Right lobe of liver (tissue), 6 donors: Measurements from ENCODE around the gene PACRG. TPM values are rescaled to one million over a fixed set of nuclear protein-coding genes. Genes with fewer than 3 reads are reported as not detected.

Experiments
- ATAC-seq, 4 donors: fragments of 200-7000 bp; cut with Tn5 transposase; one replicate each; pipeline ENCODE4 v1.9.1; 2020; ENCODE audit warnings: mild to moderate bottlenecking in 4 of 4, moderate library complexity in 4 of 4
- DNase-seq, 3 donors: peaks; one replicate each; pipeline ENCODE4 v3.0.0-alpha.2; 2020
- H3K27ac ChIP-seq, 3 donors: fragments of 200-600 bp; one replicate each; pipeline ENCODE4 v1.8.0; 2022
- H3K27me3 ChIP-seq, 2 donors: fragments of 200-600 bp; one replicate each; pipeline ENCODE4 v1.8.0; 2022
- H3K36me3 ChIP-seq, 4 donors: fragments of 200-600 bp; sonication (generic) in 1 of 4; one replicate each; pipeline versions ENCODE4 v1.5.1 to v1.8.0; 2017 to 2022; ENCODE audit warnings: control low read depth in 1 of 4
- H3K4me1 ChIP-seq, 4 donors: fragments of 200-600 bp; sonication (generic) in 1 of 4; one replicate each; pipeline versions ENCODE4 v1.5.1 to v1.8.0; 2017 to 2022; ENCODE audit warnings: control low read depth in 1 of 4
- H3K4me3 ChIP-seq, 3 donors: fragments of 200-600 bp; one replicate each; pipeline ENCODE4 v1.8.0; 2022
- H3K9me3 ChIP-seq, 4 donors: fragments of 200-600 bp; sonication (generic) in 1 of 4; one replicate each; pipeline versions ENCODE4 v1.5.1 to v1.8.0; 2017 to 2022; ENCODE audit warnings: control low read depth in 1 of 4
- POLR2A ChIP-seq: fragments of 450-650 bp; IDR thresholded peaks from one replicate; pipeline ENCODE4 v1.6.1; 2017; ENCODE audit warnings: antibody characterized with exemption, mild to moderate bottlenecking
- WGBS: methylation state at CpG from one replicate; pipeline ENCODE4 v1.1.6; 2018; ENCODE audit warnings: low coverage, low lambda C conversion rate; ENCODE audit not compliant: insufficient coverage; ENCODE audit errors: missing lambda C conversion rate; 5-methylcytosine and 5-hydroxymethylcytosine counted together
- intact Hi-C, 2 donors: fragments of 100-400 bp; cut with DNase I; formaldehyde crosslinking; loops; one replicate each; pipeline versions ENCODE4 v1.11.2 to v1.14.1; 2022
- total RNA-seq, 6 experiments: library from RNA; depleted of rRNA in 2 of 6; stranded (reverse); fragments of >200 nt in 2 of 6; fragmentation: NEBNext Ultra II Directional in 3 of 6; extraction: Animal tissue kit (Norgen Biotek cat#: 25700) in 3 of 6; gene quantifications; one replicate each; pipeline versions ENCODE4 v1.1.0 to v1.2.4, GENCODE V29; 2016 to 2023
- TF ChIP-seq, protein P1 (sequence below), 4 donors: fragments of 200-600 bp in 3 of 4; fragments of 450-650 bp in 1 of 4; IDR thresholded peaks; one replicate each; pipeline versions ENCODE4 v1.5.1 to v1.8.0; 2016 to 2022; ENCODE audit warnings: antibody characterized with exemption in 4 of 4, mild to moderate bottlenecking in 2 of 4
- donor health status: DM: no; HTN: yes; CAD: no.
- donor health status: DM: no; HTN: no; CAD: no.
- donor health status: DM: no; HTN: no; CAD: no.
- donor health status: DM: no; HTN: yes; CAD: no.
- donor health status: DM: no; HTN: yes; CAD: no.

PACRG gene
- total RNA-seq, 6 experiments from 2014 or later, result 0.25 to 5.3 (median 2.7) TPM

GRCh38 chr6:163285691-163286090 is 557.9 kb downstream of the PACRG start:
- Histone ChIP-seq H3K27me3 (no peaks in the 10 kb centered on the region), H3K4me1 (no peaks in the 10 kb centered on the region), H3K27ac (no peak overlapping the region), H3K4me3 (no peak overlapping the region), H3K9me3 (no peaks in the 10 kb centered on the region), H3K36me3 (no peaks in the 10 kb centered on the region)
- TF ChIP-seq POLR2A, result no peak
- TF ChIP-seq, protein P1, sequence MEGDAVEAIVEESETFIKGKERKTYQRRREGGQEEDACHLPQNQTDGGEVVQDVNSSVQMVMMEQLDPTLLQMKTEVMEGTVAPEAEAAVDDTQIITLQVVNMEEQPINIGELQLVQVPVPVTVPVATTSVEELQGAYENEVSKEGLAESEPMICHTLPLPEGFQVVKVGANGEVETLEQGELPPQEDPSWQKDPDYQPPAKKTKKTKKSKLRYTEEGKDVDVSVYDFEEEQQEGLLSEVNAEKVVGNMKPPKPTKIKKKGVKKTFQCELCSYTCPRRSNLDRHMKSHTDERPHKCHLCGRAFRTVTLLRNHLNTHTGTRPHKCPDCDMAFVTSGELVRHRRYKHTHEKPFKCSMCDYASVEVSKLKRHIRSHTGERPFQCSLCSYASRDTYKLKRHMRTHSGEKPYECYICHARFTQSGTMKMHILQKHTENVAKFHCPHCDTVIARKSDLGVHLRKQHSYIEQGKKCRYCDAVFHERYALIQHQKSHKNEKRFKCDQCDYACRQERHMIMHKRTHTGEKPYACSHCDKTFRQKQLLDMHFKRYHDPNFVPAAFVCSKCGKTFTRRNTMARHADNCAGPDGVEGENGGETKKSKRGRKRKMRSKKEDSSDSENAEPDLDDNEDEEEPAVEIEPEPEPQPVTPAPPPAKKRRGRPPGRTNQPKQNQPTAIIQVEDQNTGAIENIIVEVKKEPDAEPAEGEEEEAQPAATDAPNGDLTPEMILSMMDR (IDR thresholded peaks at IDR 0.05), result no peak
- 95% methylated on average over 6 of the region's 7 CpGs for WGBS
- no peak for DNase-seq
- intact Hi-C loops, result no loop called here
- no peak for ATAC-seq

DNA sequence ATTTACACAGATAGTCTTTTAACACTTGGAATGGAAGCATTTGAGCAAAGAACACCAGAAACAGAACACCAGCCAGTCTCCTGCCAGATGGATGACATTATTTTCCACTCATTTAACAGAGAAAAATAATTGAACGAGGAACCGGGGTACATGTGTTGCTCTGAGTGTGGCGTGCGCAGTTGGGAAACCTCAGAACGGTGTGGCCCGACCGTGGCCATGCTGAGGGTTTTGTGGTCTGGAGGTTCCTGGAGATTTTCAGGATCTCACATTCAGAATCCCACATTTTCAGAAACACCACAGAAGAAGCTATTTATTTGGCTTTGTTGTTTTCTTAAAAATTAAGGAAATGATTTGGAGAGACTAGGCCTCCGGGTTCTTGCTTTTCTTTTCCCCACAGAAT is 559.9 kb downstream of the PACRG start:
- Histone ChIP-seq H3K27me3 (no peaks in the 10 kb centered on the region), H3K4me1 (no peaks in the 10 kb centered on the region), H3K27ac (no peak overlapping the region), H3K9me3 (no peaks in the 10 kb centered on the region), H3K4me3 (no peak overlapping the region), H3K36me3 (no peaks in the 10 kb centered on the region)
- DNase-seq (no peak), ATAC-seq (no peak)
- TF ChIP-seq, protein P1 (IDR thresholded peaks at IDR 0.05), result no peak
- no peak for TF ChIP-seq POLR2A
- intact Hi-C loops, result no loop called here
- WGBS, result 84% methylated on average over 8 of the region's 8 CpGs

- no peak overlapping the region for H3K27ac ChIP-seq
- 82% methylated on average over 7 of the region's 8 CpGs for WGBS
- H3K4me3 ChIP-seq, result no peak overlapping the region
- H3K36me3 ChIP-seq, result no peaks in the 10 kb centered on the region
- ATAC-seq (no peak), DNase-seq (no peak)
- no peaks in the 10 kb centered on the region for H3K4me1 ChIP-seq
- no peaks in the 10 kb centered on the region for H3K9me3 ChIP-seq
- intact Hi-C loops, result no loop called here
- TF ChIP-seq, protein P1 (IDR thresholded peaks at IDR 0.05), result no peak
- TF ChIP-seq POLR2A, result no peak
- no peaks in the 10 kb centered on the region for H3K27me3 ChIP-seq
These were observed 560.3 kb downstream of the PACRG start for GRCh38 chr6:163288066-163288465.

GRCh38 chr6:163288915-163289314 is 561.1 kb downstream of the PACRG start:
- Histone ChIP-seq H3K36me3 (no peaks in the 10 kb centered on the region), H3K27ac (no peak overlapping the region), H3K9me3 (no peaks in the 10 kb centered on the region), H3K4me1 (no peaks in the 10 kb centered on the region), H3K4me3 (no peak overlapping the region), H3K27me3 (no peaks in the 10 kb centered on the region)
- 78% methylated on average over 4 of the region's 11 CpGs for WGBS
- ATAC-seq (no peak), DNase-seq (no peak)
- intact Hi-C loops, result no loop called here
- TF ChIP-seq POLR2A, result no peak
- TF ChIP-seq, protein P1 (IDR thresholded peaks at IDR 0.05), result no peak

- no peak for ATAC-seq
- no peak for TF ChIP-seq POLR2A
- TF ChIP-seq, protein P1 (IDR thresholded peaks at IDR 0.05), result no peak
- no peak for DNase-seq
- no peak overlapping the region for H3K27ac ChIP-seq
- intact Hi-C loops, result no loop called here
- H3K27me3 ChIP-seq, result no peaks in the 10 kb centered on the region
- 90% methylated on average over 4 of the region's 4 CpGs for WGBS
- H3K9me3 ChIP-seq, result no peaks in the 10 kb centered on the region
- no peaks in the 10 kb centered on the region for H3K4me1 ChIP-seq
- no peak overlapping the region for H3K4me3 ChIP-seq
- H3K36me3 ChIP-seq, result no peaks in the 10 kb centered on the region
These were observed 561.7 kb downstream of the PACRG start for GRCh38 chr6:163289447-163289846.
